Bone marrow (tissue), 2 donors: Measurements from ENCODE around the gene HERPUD2.
"Not testable (repeated sequence)": the region's sequence is repeated elsewhere in the genome, so short reads cannot be mapped to it uniquely, and the experiment has no call there.

Experiments
- DNase-seq, 2 donors: peaks; one replicate each; lab custom pipeline; 2025; lab: John Stamatoyannopoulos, UW

Gene HERPUD2

DNA sequence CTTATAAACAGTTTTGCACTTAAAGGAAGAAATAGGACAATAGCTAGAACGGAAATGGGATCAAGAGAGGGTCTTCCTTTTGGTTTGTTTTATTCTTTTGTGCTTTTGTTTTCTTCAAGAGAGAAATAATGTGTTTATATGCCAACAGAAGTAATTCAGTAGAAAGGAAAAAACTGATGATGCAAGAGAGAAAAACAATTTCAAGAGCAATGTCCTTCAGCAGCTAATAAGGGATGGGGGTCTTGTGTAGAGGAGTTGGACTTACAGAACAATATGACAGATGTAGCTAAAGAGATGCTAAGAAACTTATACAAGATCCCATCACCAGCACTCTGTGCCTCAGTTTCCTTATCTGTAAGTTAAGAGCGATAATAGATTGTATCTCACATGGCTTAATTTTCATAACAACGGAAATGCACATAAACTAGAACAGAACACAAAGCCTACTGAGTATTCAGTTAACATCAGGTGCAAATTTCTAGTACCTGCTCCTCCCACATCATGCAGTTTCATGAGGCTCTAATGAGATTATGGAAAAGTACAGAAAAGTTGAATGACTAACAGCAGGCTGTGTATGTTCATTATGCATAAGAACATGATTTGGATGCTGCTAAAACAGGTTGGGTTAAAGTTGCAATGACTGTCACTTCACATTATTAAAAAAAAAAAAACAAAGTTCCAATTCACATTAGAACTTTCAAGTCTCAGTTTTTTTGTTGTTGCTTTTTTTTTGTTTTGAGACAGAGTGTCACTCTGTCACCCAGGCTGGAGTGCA is 17.2 kb downstream of the HERPUD2 start:
- DNase-seq: no peak

GRCh38 chr7:35676211-35676610 is 18.7 kb downstream of the HERPUD2 start:
- no peak for DNase-seq

GRCh38 chr7:35670856-35671569 is 23.9 kb downstream of the HERPUD2 start:
- DNase-seq: no peak

GRCh38 chr7:35660411-35660810 is 34.5 kb downstream of the HERPUD2 start:
- not testable (repeated sequence) for DNase-seq

- no peak for DNase-seq
Observed at GRCh38 chr7:35658606-35659201, 36.2 kb downstream of the HERPUD2 start.

DNA sequence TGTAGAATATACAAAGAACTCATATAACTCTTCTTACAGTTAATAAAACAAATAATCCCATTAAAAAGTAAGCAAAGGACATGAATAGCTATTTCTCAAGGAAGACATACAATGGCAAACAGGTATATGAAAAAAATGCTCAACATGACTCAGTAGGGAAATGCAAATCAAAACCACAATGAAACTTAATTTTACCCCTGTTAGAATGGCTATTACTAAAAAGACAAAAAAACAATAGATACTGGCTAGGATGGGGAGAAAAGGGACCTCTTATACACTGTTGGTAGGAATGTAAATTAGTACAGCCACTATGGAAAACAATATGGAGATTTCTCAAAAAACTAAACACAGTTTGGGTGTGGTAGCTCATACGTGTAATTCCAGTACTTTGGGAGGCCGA is 37.8 kb downstream of the HERPUD2 start:
- DNase-seq: no peak

DNA sequence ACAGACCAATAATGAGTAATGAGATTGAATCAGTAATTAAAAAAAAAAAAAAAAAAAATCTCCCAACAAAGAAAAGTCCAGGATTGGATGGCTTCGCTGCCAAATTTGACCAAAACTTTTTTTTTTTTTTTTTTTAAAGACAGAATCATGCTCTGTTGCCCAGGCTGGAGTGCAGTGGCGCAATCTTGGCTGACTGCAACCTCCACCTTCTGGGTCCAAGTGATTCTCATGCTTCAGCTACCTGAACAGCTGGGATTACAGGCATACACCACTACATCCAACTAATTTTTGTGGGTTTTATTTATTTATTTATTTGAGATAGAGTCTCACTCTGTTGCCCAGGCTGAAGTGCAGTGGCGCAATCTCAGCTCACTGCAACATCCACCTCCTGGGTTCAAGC is 40.4 kb downstream of the HERPUD2 start:
- DNase-seq: not testable (repeated sequence)

- no peak for DNase-seq
Observed at GRCh38 chr7:35652124-35652523, 42.8 kb downstream of the HERPUD2 start.

DNA sequence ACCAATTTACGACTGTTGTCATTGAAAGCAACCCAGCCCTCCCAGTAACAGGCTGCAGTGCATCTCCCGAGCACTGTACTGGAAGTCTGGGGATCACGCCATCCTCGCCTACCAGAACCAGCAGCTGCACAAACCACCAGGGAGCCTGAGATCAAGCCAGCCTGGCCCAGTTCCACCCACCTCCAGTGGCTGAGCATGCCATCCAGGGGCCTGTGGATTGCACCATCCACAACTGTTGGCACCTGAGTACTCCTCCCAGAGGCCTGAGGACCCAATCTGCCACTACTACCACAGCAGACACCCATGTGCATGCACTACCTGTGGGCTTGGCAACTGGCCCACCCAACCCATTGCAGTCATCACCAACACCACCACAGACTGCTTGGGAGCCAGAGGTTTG is 44.2 kb downstream of the HERPUD2 start:
- DNase-seq: no peak

GRCh38 chr7:35649711-35650110 is 45.2 kb downstream of the HERPUD2 start:
- DNase-seq: no peak

DNA sequence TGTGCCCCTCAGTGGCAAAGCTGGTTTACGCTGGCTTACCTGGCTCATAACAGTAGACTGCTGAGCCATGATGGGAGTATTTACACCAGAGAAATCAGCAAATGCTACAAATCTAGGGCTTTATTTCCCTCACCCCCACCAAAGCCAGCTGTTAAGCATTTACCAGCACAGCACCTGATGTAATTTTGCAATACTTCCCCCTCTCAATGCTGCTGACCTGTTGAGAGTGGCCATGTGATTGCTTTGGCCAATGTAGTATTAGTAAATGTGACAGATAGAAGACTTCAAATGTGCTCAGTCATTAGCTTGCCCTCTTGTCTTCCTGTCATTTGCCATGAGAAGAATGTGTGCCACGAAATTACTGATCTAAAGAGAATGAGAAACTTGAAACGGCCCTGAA is 46.6 kb downstream of the HERPUD2 start:
- no peak for DNase-seq

- DNase-seq: no peak
Observed at GRCh38 chr7:35647171-35647574, 47.8 kb downstream of the HERPUD2 start.

DNA sequence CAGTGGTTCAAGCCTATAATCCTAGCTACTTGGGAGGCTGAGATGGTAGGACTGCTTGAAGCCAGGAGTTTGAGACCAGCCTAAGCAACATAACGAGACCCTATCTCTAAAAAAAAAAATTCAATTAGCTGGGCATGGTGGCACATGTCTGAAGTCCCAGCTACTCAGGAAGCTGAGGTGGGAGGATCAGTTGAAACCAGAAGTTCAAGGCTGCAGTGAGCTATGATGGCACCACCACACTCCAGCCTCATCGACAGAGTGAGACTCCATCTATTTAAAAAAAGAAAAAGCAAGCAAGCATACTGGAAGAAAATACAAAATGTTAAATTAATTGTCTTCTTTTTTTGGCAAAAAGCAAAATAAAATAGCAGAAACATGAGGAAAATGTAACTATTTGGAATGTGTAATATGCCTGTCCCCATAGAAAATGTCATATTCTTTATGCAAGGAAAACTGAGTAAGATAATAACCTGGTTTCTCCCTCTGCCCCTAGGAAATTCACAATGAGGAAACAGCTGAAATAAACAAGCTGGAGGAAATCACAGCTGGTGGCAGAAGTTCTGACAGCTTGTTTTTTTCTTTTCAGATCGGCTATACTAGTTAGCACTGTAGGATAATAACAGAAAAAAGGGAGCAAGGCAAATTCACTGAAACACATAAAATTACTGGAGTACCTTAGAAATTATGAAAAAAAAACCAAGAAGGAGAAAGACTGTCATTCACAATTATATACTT is 48.5 kb downstream of the HERPUD2 start:
- DNase-seq: peak in 1 of 2 donors; percentile 17

DNA sequence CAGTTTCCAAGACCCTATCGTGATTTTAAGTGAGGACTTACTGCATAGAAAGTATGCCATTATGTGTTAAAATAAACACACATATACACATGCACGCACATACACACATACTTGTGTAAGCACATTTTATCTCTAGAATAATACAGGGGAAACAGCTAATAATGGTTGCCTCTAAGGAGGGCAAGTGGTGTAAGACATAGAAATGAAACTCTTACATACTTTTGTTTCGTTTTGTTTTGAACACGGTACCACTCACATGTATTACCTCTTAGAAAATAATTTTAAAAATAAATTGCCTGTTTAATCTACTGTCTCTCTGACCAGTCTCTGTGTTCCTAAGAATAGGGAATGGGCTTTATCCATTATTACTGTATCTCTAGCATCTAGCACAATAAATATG is 49.2 kb downstream of the HERPUD2 start:
- DNase-seq: no peak

DNA sequence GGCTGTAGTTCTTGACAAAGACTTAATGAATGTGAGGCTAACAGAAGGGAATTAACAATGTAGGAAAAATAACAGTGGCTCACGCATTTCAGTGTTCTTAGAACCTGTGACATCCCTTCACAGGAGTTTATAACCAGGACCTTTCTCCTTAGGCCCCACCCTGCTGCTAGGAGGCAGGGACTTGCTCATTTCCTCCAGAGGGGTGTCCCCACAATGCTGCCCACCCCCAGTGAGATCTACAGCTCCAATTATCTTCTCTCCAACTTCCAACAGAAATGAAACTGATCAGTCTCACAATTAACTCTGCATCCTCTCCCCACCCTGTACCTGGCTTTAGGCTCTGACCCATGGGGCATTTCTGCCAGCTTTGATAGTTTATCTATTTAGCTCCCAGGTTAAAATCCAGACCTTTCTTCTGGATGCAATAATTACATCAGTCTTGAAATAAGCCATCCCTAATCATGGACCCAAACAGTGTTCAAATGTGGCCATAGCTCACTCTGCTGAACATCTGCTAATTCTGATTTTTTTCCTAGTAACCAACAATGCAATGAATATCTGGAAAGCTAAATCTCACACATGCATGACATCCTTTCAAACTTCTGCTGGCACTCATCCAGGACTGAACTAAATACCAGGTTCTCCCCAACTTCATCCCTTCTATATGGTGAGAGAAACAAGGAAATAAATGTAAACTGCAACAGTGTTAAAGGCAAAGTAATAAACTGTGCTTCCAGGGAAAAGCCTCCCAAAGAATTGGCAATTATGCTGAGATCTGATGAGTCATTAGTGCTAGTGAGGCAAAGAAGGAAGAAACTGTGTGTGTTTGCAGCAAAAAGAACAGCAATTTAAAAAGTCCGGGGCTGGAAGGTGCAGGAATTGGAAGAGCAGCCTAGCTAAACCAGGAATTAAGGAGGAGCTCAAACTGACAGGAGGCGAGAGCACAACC is 64.6 kb downstream of the HERPUD2 start:
- no peak for DNase-seq

DNA sequence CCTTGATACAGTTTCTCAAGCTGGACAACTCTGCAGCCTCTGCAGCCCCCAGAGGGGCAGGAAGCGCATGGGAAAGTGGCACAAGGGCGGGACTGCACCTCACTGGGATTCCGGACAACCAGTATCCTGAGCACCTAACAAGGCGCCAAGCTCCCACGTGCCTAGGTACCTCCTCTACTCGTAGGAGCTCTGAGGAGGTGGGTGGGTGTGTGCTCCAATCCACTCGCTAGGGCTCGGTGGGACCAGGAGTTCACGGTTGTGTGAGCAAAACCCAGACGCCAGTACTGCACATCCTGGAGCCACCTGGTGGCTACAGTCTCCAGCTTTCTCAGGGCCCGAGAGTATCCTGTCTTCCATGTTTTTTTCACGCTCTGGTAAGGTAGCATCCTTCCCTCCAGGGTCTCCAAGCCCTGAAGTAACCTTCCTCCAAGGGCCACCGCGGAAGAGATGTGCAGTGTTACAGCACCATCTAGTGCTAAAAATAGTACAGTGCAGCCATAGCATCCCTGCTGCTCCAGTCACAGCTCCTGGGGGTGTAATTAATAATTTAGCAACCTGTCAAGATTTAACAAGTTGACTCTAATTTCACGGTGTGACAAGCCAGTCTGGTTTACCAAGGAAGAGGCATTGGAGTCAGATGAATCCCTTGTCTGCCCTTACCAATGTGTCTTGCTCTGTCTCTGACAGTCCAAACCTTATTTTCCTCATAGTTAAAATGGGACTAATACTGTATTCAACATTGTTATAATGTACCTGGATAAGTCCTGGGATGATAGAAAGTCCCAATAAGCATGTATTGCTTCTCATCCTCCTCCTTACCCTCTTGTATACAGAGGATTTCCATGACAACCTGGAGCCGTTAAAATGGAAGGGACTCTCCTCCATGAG is 70.4 kb downstream of the HERPUD2 start:
- peak in 1 of 2 donors; percentile 14 for DNase-seq

DNA sequence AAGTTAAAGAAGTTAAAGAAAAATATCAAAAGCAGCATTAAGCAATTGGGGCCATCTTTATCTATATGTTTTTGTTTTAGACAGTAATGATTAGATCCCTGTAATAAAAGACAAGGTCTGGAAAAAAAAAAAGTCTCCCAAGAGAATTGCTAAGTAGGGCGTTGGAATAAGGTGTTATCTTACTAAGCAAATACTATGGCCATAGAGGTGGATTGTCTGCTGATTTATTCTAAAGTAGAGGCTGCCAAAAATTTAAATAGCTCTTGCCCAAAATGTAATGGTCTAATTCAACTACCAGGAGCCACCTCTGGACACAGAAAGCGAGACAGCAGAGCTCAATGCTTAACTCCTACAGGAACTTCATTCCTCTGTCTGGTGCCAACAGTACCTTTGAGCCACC is 71.6 kb downstream of the HERPUD2 start:
- DNase-seq: no peak

DNA sequence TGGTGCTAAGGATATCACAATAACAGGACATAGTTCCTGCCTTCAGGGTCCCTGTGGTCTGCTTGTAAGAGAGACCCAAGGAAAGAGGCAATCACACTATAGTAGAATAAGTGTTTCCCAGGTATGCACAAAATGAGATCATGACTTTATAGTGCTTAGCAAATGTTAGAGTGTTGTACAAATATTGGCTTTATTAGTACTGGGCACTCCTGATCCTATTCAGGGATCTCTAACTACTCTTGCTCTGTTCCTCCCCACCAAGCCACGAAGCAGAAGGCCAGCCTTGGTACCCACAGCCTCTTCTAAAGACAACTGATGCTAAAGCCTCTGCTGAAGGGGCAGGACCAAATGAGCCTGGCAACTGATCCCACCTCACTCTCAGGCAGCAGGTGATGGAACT is 75.1 kb downstream of the HERPUD2 start:
- no peak for DNase-seq

DNA sequence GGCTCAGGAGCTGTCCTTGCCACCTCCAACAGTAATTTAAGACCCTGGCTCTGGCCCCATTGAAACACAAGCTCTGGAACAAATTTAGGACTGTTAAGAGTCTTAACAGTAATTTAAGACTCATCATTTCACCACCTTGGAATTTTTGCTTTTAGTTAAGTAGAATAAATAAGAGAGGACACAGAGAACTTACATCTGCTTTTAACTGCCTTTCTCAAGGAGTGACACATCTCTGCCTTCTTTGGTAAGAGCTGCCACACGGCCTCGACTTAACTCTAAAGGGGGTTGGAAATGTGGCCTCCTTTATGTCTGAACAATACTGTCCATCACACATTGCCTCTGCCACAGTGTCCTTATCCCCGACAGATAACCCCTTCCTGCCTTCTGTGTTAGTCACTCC is 77.9 kb downstream of the HERPUD2 start:
- DNase-seq: no peak

GRCh38 chr7:35613150-35613549 is 81.8 kb downstream of the HERPUD2 start:
- DNase-seq: no peak
